ENCODE results near the gene APEH. TPM values are rescaled to one million over a fixed set of nuclear protein-coding genes. Genes with fewer than 3 reads are reported as not detected.

The APEH gene
- total RNA-seq, 4 donors from 2014 or later = 92.2 to 219 (median 185) TPM

DNA sequence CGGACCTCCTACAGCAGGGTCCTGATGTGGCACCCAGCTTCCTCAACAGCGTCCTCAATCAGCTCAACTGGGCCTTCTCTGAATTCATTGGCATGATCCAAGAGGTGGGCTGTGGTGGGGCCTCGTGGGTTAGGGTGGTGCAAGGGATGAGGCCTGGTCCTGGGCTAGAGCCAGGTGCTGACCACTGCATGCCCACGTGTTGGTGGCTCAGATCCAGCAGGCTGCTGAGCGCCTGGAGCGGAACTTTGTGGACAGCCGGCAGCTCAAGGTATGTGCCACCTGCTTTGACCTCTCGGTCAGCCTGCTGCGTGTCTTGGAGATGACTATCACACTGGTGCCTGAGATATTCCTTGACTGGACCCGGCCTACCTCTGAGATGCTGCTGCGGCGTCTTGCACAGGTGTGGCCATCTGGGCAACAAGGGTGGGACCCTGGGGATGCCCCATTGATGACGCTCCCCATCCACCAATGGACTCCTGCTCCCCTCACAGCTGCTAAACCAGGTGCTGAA is 41.5 kb downstream of the APEH start:
- no peaks in the 10 kb centered on the region for H3K27me3 ChIP-seq
- H3K4me1 ChIP-seq = peaks cover 10 to 16% of the 10 kb centered on the region in 2 donors
- no peak for DNase-seq
- intact Hi-C loops (cut with DNase I) = no loop called here
- TF ChIP-seq, protein P1, sequence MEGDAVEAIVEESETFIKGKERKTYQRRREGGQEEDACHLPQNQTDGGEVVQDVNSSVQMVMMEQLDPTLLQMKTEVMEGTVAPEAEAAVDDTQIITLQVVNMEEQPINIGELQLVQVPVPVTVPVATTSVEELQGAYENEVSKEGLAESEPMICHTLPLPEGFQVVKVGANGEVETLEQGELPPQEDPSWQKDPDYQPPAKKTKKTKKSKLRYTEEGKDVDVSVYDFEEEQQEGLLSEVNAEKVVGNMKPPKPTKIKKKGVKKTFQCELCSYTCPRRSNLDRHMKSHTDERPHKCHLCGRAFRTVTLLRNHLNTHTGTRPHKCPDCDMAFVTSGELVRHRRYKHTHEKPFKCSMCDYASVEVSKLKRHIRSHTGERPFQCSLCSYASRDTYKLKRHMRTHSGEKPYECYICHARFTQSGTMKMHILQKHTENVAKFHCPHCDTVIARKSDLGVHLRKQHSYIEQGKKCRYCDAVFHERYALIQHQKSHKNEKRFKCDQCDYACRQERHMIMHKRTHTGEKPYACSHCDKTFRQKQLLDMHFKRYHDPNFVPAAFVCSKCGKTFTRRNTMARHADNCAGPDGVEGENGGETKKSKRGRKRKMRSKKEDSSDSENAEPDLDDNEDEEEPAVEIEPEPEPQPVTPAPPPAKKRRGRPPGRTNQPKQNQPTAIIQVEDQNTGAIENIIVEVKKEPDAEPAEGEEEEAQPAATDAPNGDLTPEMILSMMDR (IDR thresholded peaks at IDR 0.05) = no peak
- no peak for TF ChIP-seq POLR2A (IDR thresholded peaks at IDR 0.05)
- no peak overlapping the region for H3K27ac ChIP-seq
- 89 to 100% methylated on average over 2 to 5 of the region's 13 CpGs for WGBS, 2 donors
- no peaks in the 10 kb centered on the region for H3K9me3 ChIP-seq
- H3K36me3 ChIP-seq = peaks cover 0 to 7% of the 10 kb centered on the region in 2 donors
- no peak overlapping the region for H3K4me3 ChIP-seq (replicated peaks in 1 of 3)

GRCh38 chr3:49716169-49716568 is 42.0 kb downstream of the APEH start:
- intact Hi-C loops (cut with DNase I) = no loop called here
- 100% methylated on average over 3 to 7 of the region's 7 CpGs for WGBS, 2 donors
- no peak overlapping the region for H3K4me3 ChIP-seq (replicated peaks in 1 of 3)
- no peak overlapping the region for H3K27ac ChIP-seq
- DNase-seq = no peak
- no peak for TF ChIP-seq POLR2A (IDR thresholded peaks at IDR 0.05)
- TF ChIP-seq, protein P1 (IDR thresholded peaks at IDR 0.05) = no peak
- H3K27me3 ChIP-seq = no peaks in the 10 kb centered on the region
- peaks cover 10 to 16% of the 10 kb centered on the region in 2 donors for H3K4me1 ChIP-seq
- peaks cover under 1 to 7% of the 10 kb centered on the region in 2 donors for H3K36me3 ChIP-seq
- no peaks in the 10 kb centered on the region for H3K9me3 ChIP-seq

- intact Hi-C loops (cut with DNase I) = no loop called here
- WGBS, 2 donors = 92 to 100% methylated on average over 1 to 6 of the region's 16 CpGs
- no peak for DNase-seq
Observed at GRCh38 chr3:49716691-49717210, 42.6 kb downstream of the APEH start.

GRCh38 chr3:49717211-49717958 is 43.2 kb downstream of the APEH start:
- no peak overlapping the region for H3K4me3 ChIP-seq (replicated peaks in 1 of 3)
- no peak for TF ChIP-seq POLR2A (IDR thresholded peaks at IDR 0.05)
- 94 to 95% methylated on average over 11 to 14 of the region's 14 CpGs for WGBS, 2 donors

More at GRCh38 chr3:49716691-49717210, 42.6 kb downstream of the APEH start:
- Histone ChIP-seq H3K4me1 (peaks cover 10 to 16% of the 10 kb centered on the region in 2 donors), H3K27ac (no peak overlapping the region), H3K4me3 (replicated peaks in 1 of 3) (no peak overlapping the region), H3K9me3 (no peaks in the 10 kb centered on the region), H3K27me3 (no peaks in the 10 kb centered on the region), H3K36me3 (peaks cover 7% of the 10 kb centered on the region in 2 donors)
- TF ChIP-seq, protein P1 (IDR thresholded peaks at IDR 0.05) = no peak
- TF ChIP-seq POLR2A (IDR thresholded peaks at IDR 0.05) = no peak

DNA sequence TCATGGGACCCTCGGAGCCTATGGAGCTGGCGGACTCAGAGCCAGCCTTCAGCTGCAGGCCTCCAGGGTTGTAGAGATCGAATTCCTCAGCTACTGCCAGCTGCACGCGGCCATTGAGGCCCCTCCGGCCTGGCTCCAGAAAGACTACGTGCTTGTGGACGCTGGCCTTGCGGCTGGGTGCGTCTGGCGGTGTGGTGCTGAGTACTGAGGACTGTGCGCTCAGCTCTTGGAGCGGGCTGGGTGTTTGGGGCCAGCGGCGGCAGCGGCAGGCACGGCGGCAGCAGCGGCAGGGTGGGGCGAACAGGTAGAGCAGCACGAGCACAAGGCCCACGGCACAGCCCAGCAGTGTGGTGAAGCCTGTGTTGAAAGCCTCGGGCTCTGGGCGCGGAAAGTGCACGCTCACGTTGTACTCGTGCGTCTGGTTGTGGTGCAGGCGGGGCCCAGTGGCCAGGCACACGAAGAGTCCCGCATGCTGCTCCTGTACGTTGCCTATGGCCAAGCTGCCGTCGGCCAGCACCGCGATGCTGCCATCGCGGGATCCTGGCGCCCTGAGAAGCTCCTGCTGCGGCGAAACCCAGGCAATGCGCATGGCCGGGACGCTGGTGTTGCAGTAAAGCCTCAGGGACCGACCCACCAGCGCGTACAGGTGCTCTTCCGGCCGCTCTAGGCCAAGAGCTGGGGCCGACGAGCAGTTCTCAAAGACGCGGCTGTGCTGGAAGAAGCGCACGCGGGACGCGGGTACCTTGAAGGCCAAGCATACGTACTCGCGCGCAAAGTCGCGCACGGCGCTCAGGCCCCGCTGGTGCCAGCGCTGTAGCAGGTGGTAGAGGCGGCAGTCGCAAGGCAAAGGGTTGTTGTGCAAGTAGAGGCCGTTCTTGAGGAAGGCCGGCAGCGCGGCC is 44.1 kb downstream of the APEH start:
- intact Hi-C loops (cut with DNase I) = no loop called here
- no peaks in the 10 kb centered on the region for H3K27me3 ChIP-seq
- peaks cover 7 to 15% of the 10 kb centered on the region in 2 donors for H3K36me3 ChIP-seq
- WGBS, 2 donors = 65 to 79% methylated on average over 32 to 47 of the region's 75 CpGs
- H3K4me1 ChIP-seq = peaks cover 21 to 27% of the 10 kb centered on the region in 2 donors
- no peak overlapping the region for H3K27ac ChIP-seq
- H3K9me3 ChIP-seq = no peaks in the 10 kb centered on the region
- no peak overlapping the region for H3K4me3 ChIP-seq (replicated peaks in 1 of 3)
- DNase-seq = no peak
- TF ChIP-seq POLR2A (IDR thresholded peaks at IDR 0.05) = no peak
- TF ChIP-seq, protein P1 (IDR thresholded peaks at IDR 0.05) = no peak

More at GRCh38 chr3:49717211-49717958, 43.2 kb downstream of the APEH start:
- no peak overlapping the region for H3K27ac ChIP-seq
- intact Hi-C loops (cut with DNase I) = no loop called here
- H3K9me3 ChIP-seq = no peaks in the 10 kb centered on the region
- H3K27me3 ChIP-seq = no peaks in the 10 kb centered on the region
- H3K36me3 ChIP-seq = peaks cover 7 to 13% of the 10 kb centered on the region in 2 donors
- H3K4me1 ChIP-seq = peaks cover 13 to 19% of the 10 kb centered on the region in 2 donors
- DNase-seq = no peak
